A673 (cell line): Measurements from ENCODE around the gene ZBTB12. TPM values are rescaled to one million over a fixed set of nuclear protein-coding genes. Genes with fewer than 3 reads are reported as not detected.

Experiments used
- BruUV-seq: library from RNA; stranded (reverse); fragments of 400-500 nt; replicated peaks from 2 replicates; lab custom pipeline; 2021; lab: Mats Ljungman, UMichigan
- CTCF ChIA-PET: fragments of 300-600 bp; sonication (Branson Sonifier 250); formaldehyde crosslinking; loops from one replicate; lab custom pipeline; 2022; ENCODE audit warnings: antibody characterized with exemption; lab: Charles Lee
- POLR2A ChIA-PET: fragments of 300-600 bp; sonication (Branson Sonifier 250); formaldehyde crosslinking; loops from one replicate; lab custom pipeline; 2022; ENCODE audit warnings: antibody characterized with exemption; ENCODE audit not compliant: low non-redundant PET; lab: Charles Lee
- DNase-seq: peaks from one replicate; pipeline ENCODE4 v3.0.0-alpha.2; 2015; ENCODE audit warnings: low spot score
- H3K27ac ChIP-seq: fragments of 200-600 bp; sonication (generic); 2 replicates; pipeline ENCODE4 v1.5.1; 2016; ENCODE audit warnings: mixed run types, low read depth, mild to moderate bottlenecking, mixed read lengths, antibody characterized with exemption, low read length; ENCODE audit not compliant: poor library complexity, severe bottlenecking
- H3K27me3 ChIP-seq: fragments of 200-600 bp; sonication (generic); replicated peaks from 2 replicates; pipeline ENCODE4 v1.6.1; 2017; ENCODE audit warnings: mixed run types, low read depth, mild to moderate bottlenecking, mixed read lengths, antibody characterized with exemption, low read length; ENCODE audit not compliant: insufficient read depth, poor library complexity
- H3K36me3 ChIP-seq: fragments of 200-600 bp; sonication (generic); 2 replicates; pipeline ENCODE4 v1.6.1; 2016; ENCODE audit warnings: mixed run types, mild to moderate bottlenecking, mixed read lengths, antibody characterized with exemption, low read length; ENCODE audit not compliant: insufficient read depth, poor library complexity, severe bottlenecking
- H3K4me1 ChIP-seq: fragments of 200-600 bp; sonication (generic); 2 replicates; pipeline ENCODE4 v1.6.1; 2017; ENCODE audit warnings: mixed run types, mild to moderate bottlenecking, mixed read lengths, antibody characterized with exemption, low read length; ENCODE audit not compliant: insufficient read depth, poor library complexity, severe bottlenecking
- H3K4me3 ChIP-seq: fragments of 200-600 bp; sonication (generic); 2 replicates; pipeline ENCODE4 v1.5.1; 2016; ENCODE audit warnings: low read depth, mixed run types, mild to moderate bottlenecking, mixed read lengths, low read length; ENCODE audit not compliant: poor library complexity, severe bottlenecking
- H3K9me3 ChIP-seq: fragments of 200-600 bp; sonication (generic); 2 replicates; pipeline ENCODE4 v1.6.1; 2016; ENCODE audit warnings: mixed run types, low read depth, mild to moderate bottlenecking, mixed read lengths, antibody characterized with exemption, low read length; ENCODE audit not compliant: poor library complexity, severe bottlenecking
- CTCF ChIP-seq: fragments of 300-800, 200-600 bp; sonication (generic); conservative IDR thresholded peaks from 2 replicates; pipeline ENCODE4 v1.5.1; 2017; ENCODE audit warnings: low read depth, mild to moderate bottlenecking, antibody characterized with exemption, low read length, moderate library complexity, mixed read lengths
- EZH2 ChIP-seq: fragments of 200-600 bp; sonication (generic); IDR thresholded peaks from 2 replicates; pipeline ENCODE4 v1.6.1; 2017; ENCODE audit warnings: borderline replicate concordance, low read depth, mild to moderate bottlenecking, mixed read lengths, antibody characterized with exemption, low read length; ENCODE audit not compliant: poor library complexity, severe bottlenecking
- intact Hi-C: fragments of 100-400 bp; cut with micrococcal nuclease; formaldehyde crosslinking; loops from one replicate; pipeline ENCODE4 v1.10.0; 2022; ENCODE audit not compliant: unreplicated experiment
- total RNA-seq: library from RNA; stranded (reverse); gene quantifications from 2 replicates; pipeline ENCODE4 v1.2.3, GENCODE V29; 2021

The ZBTB12 gene
- total RNA-seq, 1 experiment from 2014 or later: 21.3 TPM

- intact Hi-C loops: no loop called here
- TF ChIP-seq EZH2 (no peak), CTCF (no peak)
- CTCF ChIA-PET: no interaction called here
Observed at GRCh38 chr6:31874084-31874670, 27.7 kb downstream of the ZBTB12 start.

GRCh38 chr6:31871046-31871659 is 30.7 kb downstream of the ZBTB12 start:
- Histone ChIP-seq H3K27me3 (no peaks in the 10 kb centered on the region), H3K4me1 (no peaks in the 10 kb centered on the region), H3K27ac (no peak overlapping the region), H3K9me3 (no peaks in the 10 kb centered on the region), H3K36me3 (no peaks in the 10 kb centered on the region), H3K4me3 (no peak overlapping the region)
- TF ChIP-seq EZH2 (no peak), CTCF (no peak)
- intact Hi-C loops: no loop called here
- BruUV-seq: no TSS peak
- ChIA-PET CTCF (no interaction called here), POLR2A (no interaction called here)
- DNase-seq: no peak

More at GRCh38 chr6:31874084-31874670, 27.7 kb downstream of the ZBTB12 start:
- Histone ChIP-seq H3K9me3 (no peaks in the 10 kb centered on the region), H3K36me3 (no peaks in the 10 kb centered on the region), H3K4me1 (no peaks in the 10 kb centered on the region), H3K27me3 (no peaks in the 10 kb centered on the region), H3K4me3 (no peak overlapping the region), H3K27ac (no peak overlapping the region)
- BruUV-seq: no TSS peak
- POLR2A ChIA-PET: interaction anchor here (0.7 kb wide), 1 partner anchor 210 kb away, joined by 6 read pairs; no protein-coding TSS in a partner anchor
- DNase-seq: no peak

- no peaks in the 10 kb centered on the region for H3K9me3 ChIP-seq
- H3K27me3 ChIP-seq: no peaks in the 10 kb centered on the region
- no peak for DNase-seq
- H3K36me3 ChIP-seq: no peaks in the 10 kb centered on the region
- H3K27ac ChIP-seq: no peak overlapping the region
- no peak overlapping the region for H3K4me3 ChIP-seq
- TF ChIP-seq CTCF (no peak; the same call in 1 of the 2 replicates), EZH2 (no peak)
- no TSS peak for BruUV-seq
- H3K4me1 ChIP-seq: no peaks in the 10 kb centered on the region
- intact Hi-C loops: no loop called here
- ChIA-PET CTCF (no interaction called here), POLR2A (no interaction called here)
Observed at GRCh38 chr6:31870385-31870921, 31.4 kb downstream of the ZBTB12 start.
